GM12878 (cell line): ENCODE measurements around the gene KMT2E. TPM values are rescaled to one million over a fixed set of nuclear protein-coding genes. Genes with fewer than 3 reads are reported as not detected.

ENCODE experiments used
- ATAC-seq: fragments of 200-7000 bp; cut with Tn5 transposase; 3 replicates; pipeline ENCODE4 v1.9.1; 2020; ENCODE audit warnings: mild to moderate bottlenecking, moderate library complexity
- BruUV-seq: library from RNA; stranded (reverse); fragments of 400-500 nt; replicated peaks from 2 replicates; lab custom pipeline; 2021; lab: Mats Ljungman, UMichigan
- CTCF ChIA-PET: fragments of 300-600 bp; sonication (Branson Sonifier 250); formaldehyde crosslinking; extraction: SDS; loops from one replicate; lab custom pipeline; 2021; ENCODE audit warnings: inconsistent platforms; lab: Yijun Ruan, JAX
- POLR2A ChIA-PET: fragments of 350-600 bp; formaldehyde crosslinking; extraction: SDS; loops from one replicate; lab custom pipeline; 2021; ENCODE audit warnings: inconsistent platforms; lab: Charles Lee
- RAD21 ChIA-PET: fragments of 300-600 bp; sonication (Branson Sonifier 250); formaldehyde crosslinking; loops from one replicate; lab custom pipeline; 2023; ENCODE audit warnings: antibody characterized with exemption; ENCODE audit not compliant: unreplicated experiment; lab: Charles Lee
- SMC1A ChIA-PET: fragments of 300-600 bp; sonication (Branson Sonifier 250); formaldehyde crosslinking; loops from one replicate; lab custom pipeline; 2023; ENCODE audit not compliant: unreplicated experiment, uncharacterized antibody; lab: Charles Lee
- DNase-seq: peaks from one replicate; pipeline ENCODE4 v3.0.0-alpha.2; 2011; ENCODE audit warnings: low read depth, low spot score
- FAIRE-seq: peaks from 3 replicates; lab custom pipeline; 2011; peaks lifted over from hg19 to GRCh38; lab: Jason Lieb, UNC
- H2AFZ ChIP-seq: 2 replicates; pipeline ENCODE4 v1.6.0; 2011; ENCODE audit warnings: low read depth, low read length, control low read depth; ENCODE audit not compliant: control insufficient read depth
- H3K27ac ChIP-seq: 2 replicates; pipeline ENCODE4 v1.5.1; 2011; ENCODE audit warnings: control low read depth; ENCODE audit not compliant: control insufficient read depth, insufficient read depth
- H3K27me3 ChIP-seq, 2 experiments: replicated peaks in 1 of 2; 2 replicates each; pipeline versions ENCODE4 v1.6.0 to v1.6.1; 2011; ENCODE audit warnings: low read length in 1 of 2; ENCODE audit not compliant: control insufficient read depth in 2 of 2, insufficient read depth in 2 of 2
- H3K36me3 ChIP-seq, 2 experiments: 2 replicates each; pipeline ENCODE4 v1.5.1; 2011; ENCODE audit warnings: low read length in 1 of 2; ENCODE audit not compliant: control insufficient read depth in 2 of 2, insufficient read depth in 2 of 2
- H3K4me1 ChIP-seq: 2 replicates; pipeline ENCODE4 v1.6.1; 2011; ENCODE audit warnings: mild to moderate bottlenecking, low read length, moderate library complexity, mixed read lengths; ENCODE audit not compliant: control insufficient read depth, insufficient read depth
- H3K4me2 ChIP-seq: 2 replicates; pipeline ENCODE4 v1.6.0; 2011; ENCODE audit warnings: control low read depth; ENCODE audit not compliant: control insufficient read depth, insufficient read depth
- H3K4me3 ChIP-seq: fragments of 200-600 bp; sonication (generic); 2 replicates; pipeline ENCODE4 v1.5.1; 2016
- H3K79me2 ChIP-seq: 2 replicates; pipeline ENCODE4 v1.6.0; 2011; ENCODE audit warnings: low read length; ENCODE audit not compliant: control insufficient read depth, insufficient read depth
- H3K9ac ChIP-seq: 2 replicates; pipeline ENCODE4 v1.8.0; 2011; ENCODE audit warnings: low read length, control low read depth, mixed read lengths; ENCODE audit not compliant: control insufficient read depth, insufficient read depth
- H3K9me3 ChIP-seq: replicated peaks from 3 replicates; pipeline ENCODE4 v1.5.1; 2011; ENCODE audit warnings: mild to moderate bottlenecking, low read length; ENCODE audit not compliant: control insufficient read depth, insufficient read depth
- H4K20me1 ChIP-seq: 2 replicates; pipeline ENCODE4 v1.6.0; 2011; ENCODE audit not compliant: control insufficient read depth, insufficient read depth
- ASH2L ChIP-seq: fragments of 300-600, 200-600 bp; sonication (generic); IDR thresholded peaks from 2 replicates; pipeline ENCODE4 v1.6.1; 2017; ENCODE audit warnings: low read depth, mild to moderate bottlenecking, borderline replicate concordance
- BHLHE40 ChIP-seq, 2 experiments: fragments of 450-650 bp in 1 of 2; IDR thresholded peaks; 2 replicates each; pipeline ENCODE4 v1.6.1; 2011 to 2017; ENCODE audit warnings: low read depth in 2 of 2, borderline replicate concordance in 1 of 2, improper control_type of control experiment in 1 of 2, low read length in 1 of 2, mild to moderate bottlenecking in 1 of 2
- CBX5 ChIP-seq: sonication (generic); IDR thresholded peaks from 2 replicates; pipeline ENCODE4 v1.6.1; 2016; ENCODE audit warnings: low read depth, moderate library complexity, mild to moderate bottlenecking, inconsistent platforms
- CHD2 ChIP-seq: IDR thresholded peaks from 2 replicates; pipeline ENCODE4 v1.6.1; 2011; ENCODE audit warnings: low read depth, low read length, improper control_type of control experiment, borderline replicate concordance
- ETV6 ChIP-seq, 2 experiments: fragments of 450-650 bp in 1 of 2; IDR thresholded peaks in 1 of 2; conservative IDR thresholded peaks in 1 of 2; 2 replicates each; pipeline ENCODE4 v1.6.1; 2014; ENCODE audit warnings: antibody characterized with exemption in 1 of 2, borderline replicate concordance in 1 of 2, low read depth in 1 of 2, mild to moderate bottlenecking in 1 of 2, moderate library complexity in 1 of 2
- IKZF1 ChIP-seq: fragments of 450-650 bp; conservative IDR thresholded peaks from 2 replicates; pipeline ENCODE4 v1.6.1; 2017; ENCODE audit warnings: antibody characterized with exemption, mild to moderate bottlenecking
- MTA3 ChIP-seq: IDR thresholded peaks from 2 replicates; pipeline ENCODE4 v1.6.1; 2012; ENCODE audit warnings: low read length, inconsistent platforms, borderline replicate concordance
- NBN ChIP-seq: fragments of 450-650 bp; IDR thresholded peaks from 2 replicates; pipeline ENCODE4 v1.6.1; 2016
- RUNX3 ChIP-seq: IDR thresholded peaks from 2 replicates; pipeline ENCODE4 v1.6.1; 2012; ENCODE audit warnings: low read length, inconsistent platforms
- TCF7 ChIP-seq: IDR thresholded peaks from 2 replicates; pipeline ENCODE4 v1.6.1; 2014; ENCODE audit warnings: antibody characterized with exemption, borderline replicate concordance
- WGBS: methylation state at CpG from one replicate; pipeline ENCODE4 v1.1.6; 2016; ENCODE audit warnings: low lambda C conversion rate; ENCODE audit not compliant: insufficient replicate concordance, insufficient coverage; ENCODE audit errors: missing lambda C conversion rate; 5-methylcytosine and 5-hydroxymethylcytosine counted together
- in situ Hi-C: fragments of 300-500 bp; cut with MboI; formaldehyde crosslinking; loops from 9 replicates; pipeline ENCODE4 v1.14.3; 2018; ENCODE audit warnings: mixed read lengths
- intact Hi-C: fragments of 100-400 bp; cut with micrococcal nuclease; formaldehyde crosslinking; loops from one replicate; pipeline ENCODE4 v1.14.2; 2022; ENCODE audit not compliant: unreplicated experiment
- polyA plus RNA-seq, 11 experiments: library from polyadenylated mRNA; depleted of rRNA in 4 of 11; unstranded in 6 of 11; stranded (reverse) in 5 of 11; fragments of >200 nt; fragmentation: Nextera tagmentation in 4 of 11; fragmentation: Illumina TruSeq in 1 of 11; extraction: Ambion mirVana in 4 of 11; extraction: Trizol in 1 of 11; gene quantifications; 1 replicate in 1 of 11; 2 replicates in 10 of 11; pipeline versions ENCODE4 v1.2.1 to v1.2.3, GENCODE V29; 2011 to 2016; ENCODE audit warnings: inconsistent platforms in 2 of 11, missing spikeins in 2 of 11, low read depth in 1 of 11
- total RNA-seq, 4 experiments: library from RNA; depleted of rRNA in 3 of 4; stranded (reverse); fragments of >200 nt in 3 of 4; fragmentation: Illumina TruSeq in 1 of 4; extraction: Trizol in 1 of 4; gene quantifications; 2 replicates each; pipeline versions ENCODE4 v1.2.1 to v1.2.3, GENCODE V29; 2013 to 2021
- TF ChIP-seq, protein P1 (sequence below), 3 experiments: IDR thresholded peaks in 2 of 3; conservative IDR thresholded peaks in 1 of 3; 2 replicates each; pipeline ENCODE4 v1.5.1; 2011; ENCODE audit warnings: low read depth in 3 of 3, low read length in 3 of 3, mild to moderate bottlenecking in 3 of 3, control low read depth in 2 of 3, moderate library complexity in 2 of 3, inconsistent platforms in 1 of 3, mixed read lengths in 1 of 3; ENCODE audit not compliant: control insufficient read depth in 2 of 3, insufficient read depth in 1 of 3; ENCODE audit errors: extremely low read depth in 1 of 3
- TF ChIP-seq, protein P2 (sequence below): fragments of 450-650 bp; IDR thresholded peaks from 2 replicates; pipeline ENCODE4 v1.6.1; 2018; ENCODE audit warnings: borderline replicate concordance, mild to moderate bottlenecking; ENCODE audit not compliant: partially characterized antibody
- TF ChIP-seq, protein P3 (sequence below): fragments of 450-650 bp; IDR thresholded peaks from 2 replicates; pipeline ENCODE4 v1.6.1; 2016; ENCODE audit warnings: mild to moderate bottlenecking
- TF ChIP-seq, protein P4 (sequence below): IDR thresholded peaks from 2 replicates; pipeline ENCODE4 v1.6.1; 2012; ENCODE audit warnings: low read depth, low read length, improper control_type of control experiment

Gene KMT2E
- total and polyA plus RNA-seq, 10 of the 15 experiments (the other 5 are each of a cell fraction or from before 2014, with no cell fraction given), result 13.2 to 68.1 (median 34.1) TPM

DNA sequence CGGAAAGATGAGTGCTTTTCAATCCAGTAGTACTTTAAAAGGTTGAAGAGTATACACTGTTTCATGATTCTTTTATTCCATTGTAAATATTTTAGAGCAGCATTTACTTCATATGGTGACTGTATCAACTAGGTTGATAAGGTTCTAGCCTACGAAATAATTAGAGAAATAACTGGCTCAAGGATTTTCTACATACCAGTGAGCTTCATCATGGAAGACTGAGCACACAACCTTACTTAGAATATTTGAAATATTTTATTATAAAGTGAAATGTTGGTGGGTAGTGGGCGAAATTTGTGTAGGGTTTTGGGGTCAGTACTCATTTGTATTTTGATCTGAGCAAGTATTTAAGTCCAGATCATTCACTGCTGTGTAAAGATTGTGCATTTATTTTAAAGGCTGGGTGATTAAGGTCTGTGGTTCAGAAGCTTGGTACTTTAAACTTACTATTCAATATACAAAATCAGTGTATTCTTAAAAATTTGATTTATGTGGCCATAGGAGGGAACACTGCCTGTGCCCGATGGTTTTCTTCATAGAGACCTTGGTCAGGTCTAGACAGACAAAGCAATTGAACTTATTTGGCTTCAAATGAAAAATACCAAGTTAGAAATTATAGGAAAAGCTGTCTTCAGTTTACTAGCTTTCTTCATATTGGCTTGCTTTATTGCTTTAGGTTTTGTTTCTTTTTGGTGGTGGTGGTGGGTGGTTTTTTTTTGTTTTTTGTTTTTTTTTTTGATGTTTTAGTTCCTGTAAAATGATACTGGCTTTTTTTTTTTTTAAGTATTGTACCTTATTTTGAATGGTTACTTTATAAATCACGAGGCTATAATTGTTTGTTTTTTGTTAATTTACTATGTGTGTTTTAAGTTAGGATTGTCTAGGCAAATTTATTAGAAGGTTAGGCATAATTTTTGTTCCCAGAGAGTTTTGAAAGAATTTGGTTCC lies 3.0 kb downstream of the KMT2E start:
- RAD21 ChIA-PET, result interaction anchor here (0.9 to 4.4 kb wide), 10 partner anchors 7 to 133 kb away, joined by 3 to 81 read pairs (median 6); no protein-coding TSS in a partner anchor
- in situ Hi-C loops (loop anchor here (25.0 kb wide), 1 partner anchor 1270 kb away; the partner anchor contains the start of gene NAMPT), intact Hi-C loops (loop anchor here (10.0 kb wide), 1 partner anchor 1268 kb away; the partner anchor contains the start of gene NAMPT)
- Histone ChIP-seq H3K27ac (peak overlapping the region; percentile 100), H3K27me3 (no peaks in the 10 kb centered on the region), H3K36me3 (no peaks in the 10 kb centered on the region), H3K4me2 (peak overlapping the region; percentile 76), H3K4me1 (peaks cover 7% of the 10 kb centered on the region), H3K9me3 (no peaks in the 10 kb centered on the region), H2AFZ (no peak overlapping the region), H3K9ac (peak overlapping the region; percentile 100), H4K20me1 (peaks cover 3% of the 10 kb centered on the region; the same call in 1 of the 2 replicates), H3K4me3 (peak overlapping the region; percentile 100), H3K79me2 (peaks cover 97% of the 10 kb centered on the region)
- CTCF ChIA-PET, result interaction anchor here (0.9 to 5.8 kb wide), 8 partner anchors 8 to 360 kb away, joined by 3 to 66 read pairs (median 4); no protein-coding TSS in a partner anchor
- BruUV-seq, result no TSS peak
- ATAC-seq (no peak), DNase-seq (no peak), FAIRE-seq (no peak)
- under 1% methylated on average over 5 of the region's 5 CpGs for WGBS
- POLR2A ChIA-PET, result interaction anchor here (0.7 to 5.7 kb wide), 11 partner anchors 8 to 280 kb away, joined by 3 to 78 read pairs (median 5); no protein-coding TSS in a partner anchor
- SMC1A ChIA-PET, result interaction anchor here (0.7 to 5.7 kb wide), 18 partner anchors 8 to 136 kb away, joined by 3 to 87 read pairs (median 6); no protein-coding TSS in a partner anchor
- TF ChIP-seq ETV6 (conservative IDR thresholded peaks at IDR 0.05 in 1 of 2, IDR thresholded peaks at IDR 0.05 in 1 of 2; ENCODE audit: borderline replicate concordance in 1 of 2, low read depth in 1 of 2) (no peak), ASH2L (no peak), MTA3 (no peak), IKZF1 (no peak), TCF7 (no peak), CHD2 (no peak), CBX5 (no peak), BHLHE40 (IDR thresholded peaks at IDR 0.05; ENCODE audit: borderline replicate concordance in 1 of 2, low read depth in 2 of 2, low read length in 1 of 2) (no peak), NBN (no peak), RUNX3 (no peak)
- TF ChIP-seq, protein P1, sequence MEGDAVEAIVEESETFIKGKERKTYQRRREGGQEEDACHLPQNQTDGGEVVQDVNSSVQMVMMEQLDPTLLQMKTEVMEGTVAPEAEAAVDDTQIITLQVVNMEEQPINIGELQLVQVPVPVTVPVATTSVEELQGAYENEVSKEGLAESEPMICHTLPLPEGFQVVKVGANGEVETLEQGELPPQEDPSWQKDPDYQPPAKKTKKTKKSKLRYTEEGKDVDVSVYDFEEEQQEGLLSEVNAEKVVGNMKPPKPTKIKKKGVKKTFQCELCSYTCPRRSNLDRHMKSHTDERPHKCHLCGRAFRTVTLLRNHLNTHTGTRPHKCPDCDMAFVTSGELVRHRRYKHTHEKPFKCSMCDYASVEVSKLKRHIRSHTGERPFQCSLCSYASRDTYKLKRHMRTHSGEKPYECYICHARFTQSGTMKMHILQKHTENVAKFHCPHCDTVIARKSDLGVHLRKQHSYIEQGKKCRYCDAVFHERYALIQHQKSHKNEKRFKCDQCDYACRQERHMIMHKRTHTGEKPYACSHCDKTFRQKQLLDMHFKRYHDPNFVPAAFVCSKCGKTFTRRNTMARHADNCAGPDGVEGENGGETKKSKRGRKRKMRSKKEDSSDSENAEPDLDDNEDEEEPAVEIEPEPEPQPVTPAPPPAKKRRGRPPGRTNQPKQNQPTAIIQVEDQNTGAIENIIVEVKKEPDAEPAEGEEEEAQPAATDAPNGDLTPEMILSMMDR (IDR thresholded peaks at IDR 0.05 in 2 of 3, conservative IDR thresholded peaks at IDR 0.05 in 1 of 3; ENCODE audit: control insufficient read depth in 2 of 3, extremely low read depth in 1 of 3, insufficient read depth in 1 of 3, low read depth in 3 of 3, low read length in 3 of 3), result no peak
- TF ChIP-seq, protein P2, sequence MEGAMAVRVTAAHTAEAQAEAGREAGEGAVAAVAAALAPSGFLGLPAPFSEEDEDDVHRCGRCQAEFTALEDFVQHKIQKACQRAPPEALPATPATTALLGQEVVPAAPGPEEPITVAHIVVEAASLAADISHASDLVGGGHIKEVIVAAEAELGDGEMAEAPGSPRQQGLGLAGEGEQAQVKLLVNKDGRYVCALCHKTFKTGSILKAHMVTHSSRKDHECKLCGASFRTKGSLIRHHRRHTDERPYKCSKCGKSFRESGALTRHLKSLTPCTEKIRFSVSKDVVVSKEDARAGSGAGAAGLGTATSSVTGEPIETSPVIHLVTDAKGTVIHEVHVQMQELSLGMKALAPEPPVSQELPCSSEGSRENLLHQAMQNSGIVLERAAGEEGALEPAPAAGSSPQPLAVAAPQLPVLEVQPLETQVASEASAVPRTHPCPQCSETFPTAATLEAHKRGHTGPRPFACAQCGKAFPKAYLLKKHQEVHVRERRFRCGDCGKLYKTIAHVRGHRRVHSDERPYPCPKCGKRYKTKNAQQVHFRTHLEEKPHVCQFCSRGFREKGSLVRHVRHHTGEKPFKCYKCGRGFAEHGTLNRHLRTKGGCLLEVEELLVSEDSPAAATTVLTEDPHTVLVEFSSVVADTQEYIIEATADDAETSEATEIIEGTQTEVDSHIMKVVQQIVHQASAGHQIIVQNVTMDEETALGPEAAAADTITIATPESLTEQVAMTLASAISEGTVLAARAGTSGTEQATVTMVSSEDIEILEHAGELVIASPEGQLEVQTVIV, result no peak
- TF ChIP-seq, protein P3, sequence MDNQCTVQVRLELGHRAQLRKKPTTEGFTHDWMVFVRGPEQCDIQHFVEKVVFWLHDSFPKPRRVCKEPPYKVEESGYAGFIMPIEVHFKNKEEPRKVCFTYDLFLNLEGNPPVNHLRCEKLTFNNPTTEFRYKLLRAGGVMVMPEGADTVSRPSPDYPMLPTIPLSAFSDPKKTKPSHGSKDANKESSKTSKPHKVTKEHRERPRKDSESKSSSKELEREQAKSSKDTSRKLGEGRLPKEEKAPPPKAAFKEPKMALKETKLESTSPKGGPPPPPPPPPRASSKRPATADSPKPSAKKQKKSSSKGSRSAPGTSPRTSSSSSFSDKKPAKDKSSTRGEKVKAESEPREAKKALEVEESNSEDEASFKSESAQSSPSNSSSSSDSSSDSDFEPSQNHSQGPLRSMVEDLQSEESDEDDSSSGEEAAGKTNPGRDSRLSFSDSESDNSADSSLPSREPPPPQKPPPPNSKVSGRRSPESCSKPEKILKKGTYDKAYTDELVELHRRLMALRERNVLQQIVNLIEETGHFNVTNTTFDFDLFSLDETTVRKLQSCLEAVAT, result peak; percentile 67
- TF ChIP-seq, protein P4, sequence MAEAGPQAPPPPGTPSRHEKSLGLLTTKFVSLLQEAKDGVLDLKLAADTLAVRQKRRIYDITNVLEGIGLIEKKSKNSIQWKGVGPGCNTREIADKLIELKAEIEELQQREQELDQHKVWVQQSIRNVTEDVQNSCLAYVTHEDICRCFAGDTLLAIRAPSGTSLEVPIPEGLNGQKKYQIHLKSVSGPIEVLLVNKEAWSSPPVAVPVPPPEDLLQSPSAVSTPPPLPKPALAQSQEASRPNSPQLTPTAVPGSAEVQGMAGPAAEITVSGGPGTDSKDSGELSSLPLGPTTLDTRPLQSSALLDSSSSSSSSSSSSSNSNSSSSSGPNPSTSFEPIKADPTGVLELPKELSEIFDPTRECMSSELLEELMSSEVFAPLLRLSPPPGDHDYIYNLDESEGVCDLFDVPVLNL, result no peak
